ENCODE data around the gene GBF1.

GRCh38 chr10:102418622-102419268 is 173.4 kb downstream of the GBF1 start, which contains the start of gene PSD:
- TF ChIP-seq CTCF (IDR thresholded peaks at IDR 0.05) (no peak), POLR2AphosphoS5 (IDR thresholded peaks at IDR 0.05) (no peak), POLR2A (IDR thresholded peaks at IDR 0.05) (no peak), EP300 (IDR thresholded peaks at IDR 0.05) (no peak)

Measured in stomach (tissue), 4 donors.